ENCODE data around the gene CELA2B. TPM values are rescaled to one million over a fixed set of nuclear protein-coding genes. Genes with fewer than 3 reads are reported as not detected.
"Not testable (repeated sequence)": the region's sequence is repeated elsewhere in the genome, so short reads cannot be mapped to it uniquely, and the experiment has no call there.

CELA2B gene
- total RNA-seq, 2 experiments from 2014 or later = not detected

DNA sequence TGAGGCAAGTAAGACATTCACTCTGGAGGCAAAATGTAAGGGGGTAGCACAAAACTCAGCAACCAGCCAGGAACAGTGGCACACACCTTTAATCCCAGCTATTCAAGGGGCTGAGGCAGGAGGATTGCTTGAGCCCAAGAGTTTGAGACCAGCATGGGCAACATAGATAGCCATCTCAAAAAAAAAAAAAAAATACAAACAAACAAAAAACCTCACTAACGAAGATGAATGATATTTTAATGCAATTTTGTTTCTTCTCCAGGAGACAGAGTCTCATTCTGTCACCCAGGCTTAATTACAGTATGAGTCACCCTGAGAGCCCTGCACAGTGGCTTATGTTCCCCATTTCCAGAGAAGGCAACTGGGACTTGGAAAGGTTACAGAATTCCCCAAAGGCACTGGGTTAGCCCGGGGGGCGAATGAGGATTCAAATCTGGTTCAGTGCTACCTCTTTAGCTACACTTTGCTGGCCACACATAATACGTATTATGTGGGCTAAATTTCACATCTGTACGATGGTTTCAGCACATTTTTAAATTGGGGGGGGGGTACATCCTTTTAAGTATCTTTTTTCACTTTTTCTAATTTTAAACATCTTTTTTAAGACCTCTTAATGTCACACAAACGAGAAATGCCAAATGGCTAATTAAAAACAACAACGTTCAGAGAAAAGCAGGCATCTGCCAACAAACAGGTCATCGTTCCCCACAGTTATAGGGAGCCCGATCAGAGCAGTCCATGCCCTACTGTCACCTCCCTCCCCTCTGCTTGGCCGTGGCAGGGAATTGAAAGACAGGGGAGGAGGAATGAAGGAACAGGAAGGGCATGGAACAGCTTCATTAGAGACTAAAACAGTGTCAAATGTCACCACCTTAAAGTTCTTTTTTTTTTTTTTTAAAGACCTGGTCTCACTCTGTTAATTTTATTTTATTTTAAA, 15.9 kb upstream of the CELA2B start:
- H3K27ac Mint-ChIP-seq = no peak overlapping the region
- H3K27me3 Mint-ChIP-seq (ENCODE audit: low read depth) = peaks cover 2% of the 10 kb centered on the region
- H3K4me1 Mint-ChIP-seq (ENCODE audit: low read depth) = no peaks in the 10 kb centered on the region
- H3K9me3 Mint-ChIP-seq (ENCODE audit: insufficient read depth) = no peaks in the 10 kb centered on the region
- ATAC-seq = no peak
- no peak for DNase-seq
- H3K4me3 Mint-ChIP-seq = no peak overlapping the region
- H3K36me3 Mint-ChIP-seq (ENCODE audit: low read depth) = no peaks in the 10 kb centered on the region
- ChIA-PET CTCF (no interaction called here), POLR2A (no interaction called here)

GRCh38 chr1:15460708-15461095, 15.2 kb upstream of the CELA2B start:
- Mint-ChIP-seq H3K9me3 (ENCODE audit: insufficient read depth) (no peaks in the 10 kb centered on the region), H3K4me1 (ENCODE audit: low read depth) (no peaks in the 10 kb centered on the region), H3K36me3 (ENCODE audit: low read depth) (no peaks in the 10 kb centered on the region), H3K27ac (no peak overlapping the region), H3K27me3 (ENCODE audit: low read depth) (peaks cover 2% of the 10 kb centered on the region), H3K4me3 (no peak overlapping the region)
- ChIA-PET POLR2A (no interaction called here), CTCF (no interaction called here)
- DNase-seq = no peak
- ATAC-seq = no peak

- POLR2A ChIA-PET; H3K36me3 Mint-ChIP-seq (ENCODE audit: low read depth); H3K9me3 Mint-ChIP-seq (ENCODE audit: insufficient read depth); DNase-seq; H3K27ac Mint-ChIP-seq; H3K4me3 Mint-ChIP-seq; CTCF ChIA-PET; ATAC-seq; H3K4me1 Mint-ChIP-seq (ENCODE audit: low read depth); H3K27me3 Mint-ChIP-seq (ENCODE audit: low read depth): not testable (repeated sequence)
Measured at GRCh38 chr1:15463064-15463800, 12.7 kb upstream of the CELA2B start.

- H3K36me3 Mint-ChIP-seq (ENCODE audit: low read depth); DNase-seq; POLR2A ChIA-PET; ATAC-seq; H3K27me3 Mint-ChIP-seq (ENCODE audit: low read depth); H3K4me3 Mint-ChIP-seq; H3K4me1 Mint-ChIP-seq (ENCODE audit: low read depth); H3K9me3 Mint-ChIP-seq (ENCODE audit: insufficient read depth); H3K27ac Mint-ChIP-seq; CTCF ChIA-PET: not testable (repeated sequence)
Measured at GRCh38 chr1:15463926-15464322, 12.0 kb upstream of the CELA2B start.

GRCh38 chr1:15465674-15466073, 10.2 kb upstream of the CELA2B start:
- ATAC-seq = no peak
- Mint-ChIP-seq H3K9me3 (ENCODE audit: insufficient read depth) (no peaks in the 10 kb centered on the region), H3K4me1 (ENCODE audit: low read depth) (no peaks in the 10 kb centered on the region), H3K4me3 (no peak overlapping the region), H3K27ac (no peak overlapping the region), H3K27me3 (ENCODE audit: low read depth) (peaks cover 2% of the 10 kb centered on the region), H3K36me3 (ENCODE audit: low read depth) (no peaks in the 10 kb centered on the region)
- ChIA-PET CTCF (no interaction called here), POLR2A (no interaction called here)
- DNase-seq = no peak

DNA sequence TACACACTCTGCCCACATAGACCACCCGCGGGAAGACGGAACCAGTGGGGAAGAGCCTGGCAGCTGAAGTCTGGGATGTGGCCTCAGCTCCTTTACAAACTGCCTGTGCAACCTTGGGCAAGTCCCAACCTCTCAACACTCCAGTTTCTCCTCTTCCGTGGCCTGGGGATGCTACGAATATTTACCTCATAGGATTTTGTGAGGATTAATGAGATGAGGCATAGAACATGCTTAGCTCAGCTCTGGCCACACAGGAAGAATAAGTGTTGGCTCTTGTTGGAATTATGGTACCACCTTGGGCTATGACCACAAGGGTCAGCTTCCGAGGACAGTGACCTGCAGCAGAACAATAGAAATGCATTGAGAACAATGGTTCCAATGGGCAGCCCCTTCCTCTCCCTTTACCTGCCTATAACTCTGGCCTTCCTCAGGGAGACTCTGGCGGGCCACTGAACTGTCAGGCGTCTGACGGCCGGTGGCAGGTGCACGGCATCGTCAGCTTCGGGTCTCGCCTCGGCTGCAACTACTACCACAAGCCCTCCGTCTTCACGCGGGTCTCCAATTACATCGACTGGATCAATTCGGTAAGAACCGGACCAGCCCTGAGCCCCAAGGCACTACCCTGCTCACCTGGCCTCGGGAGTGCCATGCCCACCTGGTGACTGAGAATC, 8.8 kb upstream of the CELA2B start:
- H3K27me3 Mint-ChIP-seq (ENCODE audit: low read depth); CTCF ChIA-PET; DNase-seq; H3K36me3 Mint-ChIP-seq (ENCODE audit: low read depth); H3K27ac Mint-ChIP-seq; ATAC-seq; H3K9me3 Mint-ChIP-seq (ENCODE audit: insufficient read depth); H3K4me3 Mint-ChIP-seq; POLR2A ChIA-PET; H3K4me1 Mint-ChIP-seq (ENCODE audit: low read depth): not testable (repeated sequence)

GRCh38 chr1:15468145-15468544, 7.8 kb upstream of the CELA2B start:
- DNase-seq (no peak), ATAC-seq (no peak)
- H3K4me3 Mint-ChIP-seq = no peak overlapping the region
- H3K27ac Mint-ChIP-seq = no peak overlapping the region
- no peaks in the 10 kb centered on the region for H3K4me1 Mint-ChIP-seq (ENCODE audit: low read depth)
- H3K36me3 Mint-ChIP-seq (ENCODE audit: low read depth) = no peaks in the 10 kb centered on the region
- peaks cover 2% of the 10 kb centered on the region for H3K27me3 Mint-ChIP-seq (ENCODE audit: low read depth)
- ChIA-PET CTCF (no interaction called here), POLR2A (interaction anchor here (0.5 kb wide), 1 partner anchor 473 kb away, joined by 3 read pairs; no protein-coding TSS in a partner anchor)
- no peaks in the 10 kb centered on the region for H3K9me3 Mint-ChIP-seq (ENCODE audit: insufficient read depth)

- ATAC-seq (no peak), DNase-seq (no peak)
- Mint-ChIP-seq H3K27ac (no peak overlapping the region), H3K9me3 (ENCODE audit: insufficient read depth) (no peaks in the 10 kb centered on the region), H3K4me1 (ENCODE audit: low read depth) (no peaks in the 10 kb centered on the region), H3K36me3 (ENCODE audit: low read depth) (no peaks in the 10 kb centered on the region), H3K4me3 (no peak overlapping the region), H3K27me3 (ENCODE audit: low read depth) (peaks cover 1% of the 10 kb centered on the region)
- CTCF ChIA-PET = no interaction called here
- POLR2A ChIA-PET = no interaction called here
Measured at GRCh38 chr1:15469361-15469760, 6.5 kb upstream of the CELA2B start.

GRCh38 chr1:15469821-15470448, 6.0 kb upstream of the CELA2B start:
- POLR2A ChIA-PET; H3K36me3 Mint-ChIP-seq (ENCODE audit: low read depth); DNase-seq; CTCF ChIA-PET; H3K27ac Mint-ChIP-seq; H3K9me3 Mint-ChIP-seq (ENCODE audit: insufficient read depth); ATAC-seq; H3K4me1 Mint-ChIP-seq (ENCODE audit: low read depth); H3K27me3 Mint-ChIP-seq (ENCODE audit: low read depth); H3K4me3 Mint-ChIP-seq: not testable (repeated sequence)

DNA sequence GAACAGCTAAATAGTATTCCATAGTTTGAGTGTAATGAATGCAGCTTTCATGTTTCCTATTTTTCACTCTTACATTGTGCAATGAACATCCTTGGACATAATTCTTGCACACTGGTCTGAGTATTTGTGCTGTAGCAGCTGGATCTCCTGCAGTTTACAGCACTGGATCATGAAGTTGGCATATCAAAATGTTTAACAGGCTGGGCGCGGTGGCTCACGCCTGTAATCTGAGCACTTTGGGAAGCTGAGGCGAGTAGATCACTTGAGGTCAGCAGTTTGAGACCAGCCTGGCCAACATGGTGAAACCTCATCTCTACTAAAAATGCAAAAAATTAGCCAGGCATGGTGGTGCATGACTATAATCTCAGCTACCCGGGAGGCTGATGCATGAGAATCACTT, 4.8 kb upstream of the CELA2B start:
- H3K36me3 Mint-ChIP-seq (ENCODE audit: low read depth); POLR2A ChIA-PET; ATAC-seq; H3K4me1 Mint-ChIP-seq (ENCODE audit: low read depth); H3K4me3 Mint-ChIP-seq; H3K27me3 Mint-ChIP-seq (ENCODE audit: low read depth); H3K27ac Mint-ChIP-seq; CTCF ChIA-PET; H3K9me3 Mint-ChIP-seq (ENCODE audit: insufficient read depth); DNase-seq: not testable (repeated sequence)

DNA sequence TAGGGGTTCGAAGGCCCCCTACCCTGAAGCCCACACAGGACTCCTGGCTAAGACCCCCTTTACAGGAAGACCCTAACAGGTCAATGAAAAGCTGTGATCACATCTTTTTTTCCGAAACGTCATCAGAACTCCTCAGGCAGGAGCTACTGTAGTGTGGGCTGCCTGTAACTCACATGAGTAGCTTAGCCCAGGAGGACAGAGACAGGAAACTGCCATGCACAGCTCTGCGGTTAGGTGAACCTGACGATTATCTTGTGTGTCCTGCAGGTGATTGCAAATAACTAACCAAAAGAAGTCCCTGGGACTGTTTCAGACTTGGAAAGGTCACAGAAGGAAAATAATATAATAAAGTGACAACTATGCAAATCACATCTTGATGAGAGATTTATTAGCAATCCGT, 4.2 kb upstream of the CELA2B start:
- H3K27ac Mint-ChIP-seq; DNase-seq; H3K4me3 Mint-ChIP-seq; H3K4me1 Mint-ChIP-seq (ENCODE audit: low read depth); H3K36me3 Mint-ChIP-seq (ENCODE audit: low read depth); H3K27me3 Mint-ChIP-seq (ENCODE audit: low read depth); CTCF ChIA-PET; ATAC-seq; H3K9me3 Mint-ChIP-seq (ENCODE audit: insufficient read depth); POLR2A ChIA-PET: not testable (repeated sequence)

DNA sequence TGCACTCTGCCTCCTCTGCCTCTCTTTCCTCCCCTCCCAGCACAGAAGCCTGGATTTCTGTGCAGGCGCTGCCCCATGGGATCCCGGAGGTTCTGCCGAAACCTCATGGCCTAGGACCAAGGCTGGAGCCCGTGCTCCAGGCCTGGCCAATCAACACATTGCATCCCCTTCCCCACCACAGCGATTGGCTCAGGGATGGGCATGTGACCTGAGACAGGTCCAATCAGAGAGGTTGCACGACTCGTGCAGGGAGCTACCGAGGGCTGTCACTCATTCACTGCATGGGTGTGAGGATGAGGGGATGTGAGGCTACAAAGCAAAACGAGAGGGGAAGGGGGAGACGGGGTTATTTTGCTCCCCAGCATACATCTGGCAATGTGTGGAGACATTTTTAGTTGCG, 3.3 kb upstream of the CELA2B start:
- Mint-ChIP-seq H3K27ac (no peak overlapping the region), H3K4me1 (ENCODE audit: low read depth) (no peaks in the 10 kb centered on the region), H3K4me3 (no peak overlapping the region), H3K9me3 (ENCODE audit: insufficient read depth) (no peaks in the 10 kb centered on the region), H3K27me3 (ENCODE audit: low read depth) (no peaks in the 10 kb centered on the region), H3K36me3 (ENCODE audit: low read depth) (no peaks in the 10 kb centered on the region)
- no peak for ATAC-seq
- ChIA-PET CTCF (no interaction called here), POLR2A (no interaction called here)
- no peak for DNase-seq

Data from activated CD8-positive, alpha-beta T cell treated with anti-CD3 and anti-CD28 coated beads, Interleukin-2, amount 10 ng/mL, durations not matched to agents 7 days and 5 days (primary cell).